ENCODE measurements around the gene RAPH1.
"Not testable (repeated sequence)": the region's sequence is repeated elsewhere in the genome, so short reads cannot be mapped to it uniquely, and the experiment has no call there.

Gene RAPH1

GRCh38 chr2:203431391-203432185, 103.5 kb downstream of the RAPH1 start:
- DNase-seq: no peak

GRCh38 chr2:203429643-203430042, 105.5 kb downstream of the RAPH1 start:
- not testable (repeated sequence) for DNase-seq

GRCh38 chr2:203427061-203427460, 108.0 kb downstream of the RAPH1 start:
- no peak for DNase-seq

GRCh38 chr2:203418271-203418670, 116.8 kb downstream of the RAPH1 start:
- DNase-seq: no peak

GRCh38 chr2:203413796-203414195, 121.3 kb downstream of the RAPH1 start:
- no peak for DNase-seq

GRCh38 chr2:203412546-203413331, 122.4 kb downstream of the RAPH1 start:
- no peak for DNase-seq

- DNase-seq: no peak
These were observed 127.6 kb downstream of the RAPH1 start for GRCh38 chr2:203407496-203407895.

GRCh38 chr2:203404996-203405395, 130.1 kb downstream of the RAPH1 start:
- DNase-seq: no peak

GRCh38 chr2:203400805-203401585, 134.1 kb downstream of the RAPH1 start:
- DNase-seq: no peak

- no peak for DNase-seq
These were observed 136.1 kb downstream of the RAPH1 start for GRCh38 chr2:203399031-203399430.

- DNase-seq: no peak
These were observed 138.4 kb downstream of the RAPH1 start for GRCh38 chr2:203396667-203397066.

- DNase-seq: no peak
These were observed 139.2 kb downstream of the RAPH1 start for GRCh38 chr2:203395858-203396257.

- no peak for DNase-seq
These were observed 140.4 kb downstream of the RAPH1 start for GRCh38 chr2:203394519-203395227.

- not testable (repeated sequence) for DNase-seq
These were observed 146.9 kb downstream of the RAPH1 start for GRCh38 chr2:203388153-203388552.

- no peak for DNase-seq
These were observed 152.1 kb downstream of the RAPH1 start for GRCh38 chr2:203383038-203383437.

GRCh38 chr2:203379156-203379555, 155.9 kb downstream of the RAPH1 start:
- DNase-seq: no peak

GRCh38 chr2:203376173-203376572, 158.9 kb downstream of the RAPH1 start:
- no peak for DNase-seq

- DNase-seq: not testable (repeated sequence)
These were observed 162.4 kb downstream of the RAPH1 start for GRCh38 chr2:203372706-203373105.

- DNase-seq: no peak
These were observed 168.2 kb downstream of the RAPH1 start for GRCh38 chr2:203366639-203367466.

GRCh38 chr2:203361922-203362321, 173.2 kb downstream of the RAPH1 start:
- DNase-seq: no peak

- DNase-seq: no peak
These were observed 173.6 kb downstream of the RAPH1 start for GRCh38 chr2:203361495-203361894.
